Glutamatergic neuron (in vitro differentiated cells): Measurements from ENCODE around the gene HID1. TPM values are rescaled to one million over a fixed set of nuclear protein-coding genes. Genes with fewer than 3 reads are reported as not detected.
"Not testable (repeated sequence)": the region's sequence is repeated elsewhere in the genome, so short reads cannot be mapped to it uniquely, and the experiment has no call there.

Experiments
- DNase-seq: peaks from one replicate; pipeline ENCODE4 v3.0.0; 2022
- H3K27ac Mint-ChIP-seq: one replicate; pipeline ENCODE4 v1.8.0; 2020; ENCODE audit warnings: mild to moderate bottlenecking, mixed read lengths, inconsistent platforms; ENCODE audit not compliant: unreplicated experiment
- H3K27me3 Mint-ChIP-seq: one replicate; pipeline ENCODE4 v1.8.0; 2020; ENCODE audit warnings: mild to moderate bottlenecking, moderate library complexity, mixed read lengths, inconsistent platforms; ENCODE audit not compliant: unreplicated experiment
- H3K36me3 Mint-ChIP-seq: one replicate; pipeline ENCODE4 v1.8.0; 2020; ENCODE audit warnings: mild to moderate bottlenecking, mixed read lengths, inconsistent platforms; ENCODE audit not compliant: unreplicated experiment
- H3K4me1 Mint-ChIP-seq: one replicate; pipeline ENCODE4 v1.8.0; 2020; ENCODE audit warnings: mild to moderate bottlenecking, low read depth, mixed read lengths, inconsistent platforms; ENCODE audit not compliant: unreplicated experiment
- H3K4me3 Mint-ChIP-seq: one replicate; pipeline ENCODE4 v1.8.0; 2020; ENCODE audit warnings: mild to moderate bottlenecking, mixed read lengths, inconsistent platforms; ENCODE audit not compliant: unreplicated experiment
- H3K9me3 Mint-ChIP-seq: one replicate; pipeline ENCODE4 v1.8.0; 2020; ENCODE audit warnings: mild to moderate bottlenecking, moderate library complexity, mixed read lengths, inconsistent platforms; ENCODE audit not compliant: unreplicated experiment
- total RNA-seq: library from RNA; stranded (reverse); fragmentation: NEBNext Ultra II Directional; extraction: Animal tissue kit (Norgen Biotek cat#: 25700); gene quantifications from one replicate; pipeline ENCODE4 v1.2.1, GENCODE V29; 2021; ENCODE audit not compliant: unreplicated experiment
- TF ChIP-seq, protein P1 (sequence below): fragments of 200-600 bp; sonication (generic); IDR thresholded peaks from one replicate; pipeline ENCODE4 v1.5.0; 2021; ENCODE audit not compliant: partially characterized antibody, unreplicated experiment

Gene HID1
- total RNA-seq, 1 donor from 2014 or later: 106 TPM

GRCh38 chr17:75010683-75011400, 38.3 kb upstream of the HID1 start:
- peak overlapping the region; percentile 100 for H3K27ac Mint-ChIP-seq
- peak overlapping the region; percentile 98 for H3K4me3 Mint-ChIP-seq
- peaks cover 10% of the 10 kb centered on the region for H3K9me3 Mint-ChIP-seq
- H3K27me3 Mint-ChIP-seq: peaks cover 9% of the 10 kb centered on the region
- TF ChIP-seq, protein P1, sequence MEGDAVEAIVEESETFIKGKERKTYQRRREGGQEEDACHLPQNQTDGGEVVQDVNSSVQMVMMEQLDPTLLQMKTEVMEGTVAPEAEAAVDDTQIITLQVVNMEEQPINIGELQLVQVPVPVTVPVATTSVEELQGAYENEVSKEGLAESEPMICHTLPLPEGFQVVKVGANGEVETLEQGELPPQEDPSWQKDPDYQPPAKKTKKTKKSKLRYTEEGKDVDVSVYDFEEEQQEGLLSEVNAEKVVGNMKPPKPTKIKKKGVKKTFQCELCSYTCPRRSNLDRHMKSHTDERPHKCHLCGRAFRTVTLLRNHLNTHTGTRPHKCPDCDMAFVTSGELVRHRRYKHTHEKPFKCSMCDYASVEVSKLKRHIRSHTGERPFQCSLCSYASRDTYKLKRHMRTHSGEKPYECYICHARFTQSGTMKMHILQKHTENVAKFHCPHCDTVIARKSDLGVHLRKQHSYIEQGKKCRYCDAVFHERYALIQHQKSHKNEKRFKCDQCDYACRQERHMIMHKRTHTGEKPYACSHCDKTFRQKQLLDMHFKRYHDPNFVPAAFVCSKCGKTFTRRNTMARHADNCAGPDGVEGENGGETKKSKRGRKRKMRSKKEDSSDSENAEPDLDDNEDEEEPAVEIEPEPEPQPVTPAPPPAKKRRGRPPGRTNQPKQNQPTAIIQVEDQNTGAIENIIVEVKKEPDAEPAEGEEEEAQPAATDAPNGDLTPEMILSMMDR: no peak
- H3K36me3 Mint-ChIP-seq: no peaks in the 10 kb centered on the region
- peak; percentile 71 for DNase-seq
- H3K4me1 Mint-ChIP-seq: peaks cover 22% of the 10 kb centered on the region

GRCh38 chr17:75009139-75009724, 36.7 kb upstream of the HID1 start:
- Mint-ChIP-seq H3K36me3 (no peaks in the 10 kb centered on the region), H3K9me3 (peaks cover 12% of the 10 kb centered on the region), H3K27me3 (peaks cover 9% of the 10 kb centered on the region), H3K4me1 (peaks cover 22% of the 10 kb centered on the region), H3K27ac (no peak overlapping the region), H3K4me3 (no peak overlapping the region)
- DNase-seq: no peak
- TF ChIP-seq, protein P1: no peak

DNA sequence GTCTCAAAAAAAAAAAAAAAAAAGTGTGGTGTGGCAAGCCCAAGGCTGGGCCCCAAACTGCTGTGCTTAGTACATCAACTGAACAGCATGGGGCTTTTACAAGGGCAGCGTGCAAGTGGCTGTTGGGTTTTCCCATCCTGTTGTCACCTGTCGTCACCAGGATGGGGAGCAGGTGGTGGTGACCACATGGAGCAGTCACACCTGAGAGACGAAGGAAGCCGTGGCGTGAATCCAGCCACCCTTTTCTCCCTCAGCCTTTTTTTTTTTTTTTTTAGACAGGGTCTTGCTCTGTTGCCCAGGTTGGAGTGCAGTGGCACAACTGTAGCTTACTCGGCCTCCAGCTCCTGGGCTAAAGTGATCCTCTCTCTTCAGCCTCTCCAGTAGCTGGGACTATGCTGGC, 35.8 kb upstream of the HID1 start:
- no peak for DNase-seq
- Mint-ChIP-seq H3K27ac (no peak overlapping the region), H3K9me3 (peaks cover 12% of the 10 kb centered on the region), H3K4me3 (no peak overlapping the region), H3K27me3 (peaks cover 9% of the 10 kb centered on the region), H3K4me1 (peaks cover 16% of the 10 kb centered on the region), H3K36me3 (no peaks in the 10 kb centered on the region)
- TF ChIP-seq, protein P1: no peak

DNA sequence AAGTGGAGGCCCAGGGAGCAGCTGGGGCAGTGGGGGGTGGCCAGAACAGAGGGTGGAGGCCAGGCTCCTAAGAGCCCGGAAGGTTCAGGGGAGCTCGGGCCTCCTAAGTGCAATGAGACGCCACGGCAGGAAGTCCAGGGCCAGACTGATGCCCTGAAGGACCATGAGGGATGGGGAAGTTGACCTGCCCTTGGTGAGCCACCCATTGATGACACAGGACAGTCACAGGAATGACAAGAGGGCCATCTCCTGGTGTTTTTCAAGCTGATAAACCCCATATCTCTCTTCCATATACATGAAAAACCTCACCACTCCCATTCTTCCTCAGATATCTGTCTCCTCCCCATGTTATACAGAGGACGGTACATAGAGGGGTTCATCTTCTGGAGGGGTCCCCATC, 34.1 kb upstream of the HID1 start:
- TF ChIP-seq, protein P1: no peak
- Mint-ChIP-seq H3K27ac (no peak overlapping the region), H3K36me3 (peaks cover 4% of the 10 kb centered on the region), H3K4me1 (peaks cover 10% of the 10 kb centered on the region), H3K27me3 (peaks cover 4% of the 10 kb centered on the region), H3K9me3 (peaks cover 9% of the 10 kb centered on the region), H3K4me3 (no peak overlapping the region)
- no peak for DNase-seq

DNA sequence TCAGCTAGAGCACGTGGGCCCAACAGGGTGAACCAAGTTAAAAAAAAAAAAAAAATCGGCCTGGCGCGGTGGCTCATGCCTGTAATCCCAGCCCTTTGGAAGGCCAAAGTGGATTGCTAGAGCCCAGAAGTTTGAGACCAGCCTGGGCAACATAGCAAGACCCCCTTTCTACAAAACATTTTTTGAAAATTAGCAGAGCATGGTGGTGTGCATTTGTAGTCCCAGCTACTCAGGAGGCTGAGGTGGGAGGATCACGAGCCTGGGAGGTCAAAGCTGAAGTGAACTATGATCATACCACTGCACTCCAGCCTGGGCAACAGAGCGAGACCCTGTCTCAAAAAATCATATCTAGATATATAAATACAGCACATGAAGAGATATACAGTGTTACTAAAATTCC, 33.5 kb upstream of the HID1 start:
- DNase-seq, H3K36me3 Mint-ChIP-seq, H3K9me3 Mint-ChIP-seq, H3K27me3 Mint-ChIP-seq, H3K27ac Mint-ChIP-seq, H3K4me1 Mint-ChIP-seq: not testable (repeated sequence)
- H3K4me3 Mint-ChIP-seq: peak overlapping the region; percentile 31
